HepG2 (cell line): ENCODE data around the gene TBX3. TPM values are rescaled to one million over a fixed set of nuclear protein-coding genes. Genes with fewer than 3 reads are reported as not detected.

Experiments
- ATAC-seq: fragments of 200-7000 bp; cut with Tn5 transposase; 3 replicates; pipeline ENCODE4 v1.9.1; 2020; ENCODE audit warnings: mild to moderate bottlenecking, moderate library complexity
- BruUV-seq: library from RNA; stranded (reverse); fragments of 400-500 nt; replicated peaks from 2 replicates; lab custom pipeline; 2021; lab: Mats Ljungman, UMichigan
- CTCF ChIA-PET: fragments of 300-600 bp; formaldehyde crosslinking; extraction: SDS; loops from one replicate; lab custom pipeline; 2021; ENCODE audit warnings: low total read pairs, inconsistent platforms, low intra/inter-chr PET ratio; lab: Yijun Ruan, JAX
- POLR2A ChIA-PET: fragments of 350-600 bp; sonication (Branson Sonifier 250); formaldehyde crosslinking; loops from one replicate; lab custom pipeline; 2020; ENCODE audit warnings: antibody characterized with exemption, inconsistent platforms; lab: Yijun Ruan, JAX
- DNase-seq: peaks from one replicate; pipeline ENCODE4 v3.0.0-alpha.2; 2015; ENCODE audit warnings: low spot score
- FAIRE-seq: peaks from 3 replicates; lab custom pipeline; 2011; peaks lifted over from hg19 to GRCh38; lab: Jason Lieb, UNC
- H2AFZ ChIP-seq: one replicate; pipeline ENCODE4 v1.6.1; 2011; ENCODE audit warnings: low read length, inconsistent platforms
- H3K27ac ChIP-seq: fragments of 300-600 bp; 3 replicates; pipeline ENCODE4 v1.8.0; 2011; ENCODE audit warnings: mixed run types, mild to moderate bottlenecking, mixed read lengths, low read length, inconsistent platforms; ENCODE audit not compliant: insufficient read depth; ENCODE audit errors: extremely low read length
- H3K27me3 ChIP-seq, 2 experiments: fragments of 200-600 bp in 1 of 2; 2 replicates in 1 of 2; 3 replicates in 1 of 2; pipeline versions ENCODE4 v1.6.0 to v1.8.0; 2011; ENCODE audit warnings: low read length in 2 of 2, mild to moderate bottlenecking in 2 of 2, moderate library complexity in 2 of 2, inconsistent platforms in 1 of 2; ENCODE audit not compliant: insufficient read depth in 2 of 2, control insufficient read depth in 1 of 2
- H3K36me3 ChIP-seq, 2 experiments: fragments of 200-600 bp in 1 of 2; replicated peaks in 1 of 2; 2 replicates in 1 of 2; 3 replicates in 1 of 2; pipeline versions ENCODE4 v1.5.1 to v1.8.0; 2011; ENCODE audit warnings: low read length in 2 of 2, inconsistent platforms in 1 of 2; ENCODE audit not compliant: insufficient read depth in 2 of 2, control insufficient read depth in 1 of 2
- H3K4me1 ChIP-seq: 2 replicates; pipeline ENCODE4 v1.5.1; 2012; ENCODE audit warnings: low read length, inconsistent platforms; ENCODE audit not compliant: insufficient read depth
- H3K4me2 ChIP-seq: 2 replicates; pipeline ENCODE4 v1.6.0; 2011; ENCODE audit warnings: low read depth, low read length, inconsistent platforms
- H3K4me3 ChIP-seq, 3 experiments: fragments of 200-600 bp in 1 of 3; sonication (generic), shearing (Covaris generic) in 1 of 3; replicated peaks in 1 of 3; 2 replicates each; pipeline ENCODE4 v1.5.1; 2011 to 2016; ENCODE audit warnings: low read length in 3 of 3, inconsistent platforms in 2 of 3, low read depth in 2 of 3, mild to moderate bottlenecking in 2 of 3, control low read depth in 1 of 3, mixed read lengths in 1 of 3; ENCODE audit not compliant: insufficient read depth in 1 of 3
- H3K79me2 ChIP-seq: one replicate; pipeline ENCODE4 v1.6.1; 2011; ENCODE audit warnings: low read length, inconsistent platforms; ENCODE audit not compliant: insufficient read depth
- H3K9ac ChIP-seq: 2 replicates; pipeline ENCODE4 v1.6.0; 2011; ENCODE audit warnings: mild to moderate bottlenecking, low read depth, low read length, inconsistent platforms; ENCODE audit not compliant: insufficient read depth
- H3K9me3 ChIP-seq: 2 replicates; pipeline ENCODE4 v1.5.1; 2012; ENCODE audit warnings: mild to moderate bottlenecking, low read length
- H4K20me1 ChIP-seq: 2 replicates; pipeline ENCODE4 v1.6.0; 2011; ENCODE audit warnings: inconsistent platforms, mild to moderate bottlenecking, low read length, moderate library complexity; ENCODE audit not compliant: insufficient read depth
- ARNT2 ChIP-seq: sonication (generic); formaldehyde crosslinking; IDR thresholded peaks from 2 replicates; pipeline ENCODE4 v1.8.0; 2022; ENCODE audit warnings: mild to moderate bottlenecking, low read depth, missing genetic modification reagents, moderate library complexity
- HBP1 ChIP-seq: IDR thresholded peaks from 2 replicates; pipeline ENCODE4 v1.6.1; 2016; ENCODE audit warnings: low read depth, control low read depth
- MEIS1 ChIP-seq: sonication (generic); formaldehyde crosslinking; IDR thresholded peaks from 2 replicates; pipeline ENCODE4 v1.9.0; 2021; ENCODE audit warnings: mild to moderate bottlenecking, missing genetic modification reagents, moderate library complexity, borderline replicate concordance
- PRMT3 ChIP-seq: sonication (generic); formaldehyde crosslinking; IDR thresholded peaks from 2 replicates; pipeline ENCODE4 v1.8.1; 2022; ENCODE audit warnings: low read depth, mild to moderate bottlenecking, moderate library complexity, missing genetic modification reagents, borderline replicate concordance
- ZBTB3 ChIP-seq: sonication (generic); formaldehyde crosslinking; IDR thresholded peaks from 2 replicates; pipeline ENCODE4 v1.4.0; 2020; ENCODE audit warnings: low read depth, mild to moderate bottlenecking, moderate library complexity, missing genetic modification reagents, borderline replicate concordance
- ZNF160 ChIP-seq: sonication (generic); formaldehyde crosslinking; IDR thresholded peaks from 2 replicates; pipeline ENCODE4 v1.8.0; 2022; ENCODE audit warnings: mild to moderate bottlenecking, inconsistent platforms, missing genetic modification reagents
- ZNF333 ChIP-seq: sonication (generic); formaldehyde crosslinking; IDR thresholded peaks from 2 replicates; pipeline ENCODE4 v1.4.0; 2020; ENCODE audit warnings: mild to moderate bottlenecking, missing genetic modification reagents, borderline replicate concordance
- ZNF337 ChIP-seq: sonication (generic); formaldehyde crosslinking; IDR thresholded peaks from 2 replicates; pipeline ENCODE4 v1.5.1; 2020; ENCODE audit warnings: missing genetic modification reagents, low read depth, mild to moderate bottlenecking, borderline replicate concordance
- ZNF503 ChIP-seq: sonication (generic); formaldehyde crosslinking; IDR thresholded peaks from 2 replicates; pipeline ENCODE4 v1.4.0; 2020; ENCODE audit warnings: missing genetic modification reagents
- in situ Hi-C: cut with HindIII; loops from 2 replicates; pipeline ENCODE4 v1.10.0; 2017; ENCODE audit warnings: low pct_unique_long_range_greater_than_20kb; ENCODE audit not compliant: extremely low pct_ligation_motif_present
- intact Hi-C: fragments of 100-400 bp; cut with micrococcal nuclease; formaldehyde crosslinking; loops from one replicate; pipeline ENCODE4 v1.10.0; 2022; ENCODE audit not compliant: unreplicated experiment
- polyA plus RNA-seq, 8 experiments: library from polyadenylated mRNA; depleted of rRNA in 3 of 8; stranded (reverse) in 7 of 8; unstranded in 1 of 8; fragments of >200 nt; fragmentation: Illumina TruSeq in 4 of 8; extraction: Trizol in 4 of 8; gene quantifications; 2 replicates each; pipeline versions ENCODE4 v1.2.1 to v1.2.3, GENCODE V29; 2011 to 2016; ENCODE audit warnings: low read depth in 4 of 8, missing spikeins in 1 of 8, mixed read lengths in 1 of 8; ENCODE audit not compliant: insufficient read depth in 1 of 8
- small RNA-seq, 3 experiments: library from RNA; depleted of rRNA; stranded (forward); fragments of <200 nt; gene quantifications; one replicate each; pipeline ENCODE3, GENCODE V24; 2012; ENCODE audit warnings: low read depth in 2 of 3, low replicate concordance in 1 of 3; ENCODE audit not compliant: insufficient read length in 3 of 3, insufficient read depth in 2 of 3
- total RNA-seq, 5 experiments: library from RNA; depleted of rRNA; stranded (reverse); fragments of >200 nt; fragmentation: Illumina TruSeq; extraction: Trizol; gene quantifications; 2 replicates each; pipeline ENCODE4 v1.2.3, GENCODE V29; 2016; ENCODE audit warnings: low read depth in 1 of 5

The TBX3 gene
- total and polyA plus RNA-seq, 2 of the 13 experiments (the other 11 are each of a cell fraction or from before 2014, with no cell fraction given), result 27.1 to 42.4 TPM

- no TSS peak for BruUV-seq
- no peak for ATAC-seq
- H3K9me3 ChIP-seq, result no peaks in the 10 kb centered on the region
- ChIA-PET CTCF (no interaction called here), POLR2A (interaction anchor here (0.9 kb wide), 1 partner anchor 32 kb away, joined by 3 read pairs; no protein-coding TSS in a partner anchor)
- H4K20me1 ChIP-seq, result no peaks in the 10 kb centered on the region
- H3K4me2 ChIP-seq, result no peak overlapping the region
- H3K4me1 ChIP-seq, result peaks cover 33% of the 10 kb centered on the region
- TF ChIP-seq ZBTB3 (CRISPR knock-in tag) (no peak), HBP1 (no peak), PRMT3 (no peak), ZNF160 (CRISPR knock-in tag) (no peak), ZNF503 (no peak), MEIS1 (CRISPR knock-in tag) (no peak), ARNT2 (CRISPR knock-in tag) (no peak), ZNF337 (CRISPR knock-in tag) (no peak), ZNF333 (CRISPR knock-in tag) (no peak)
- no peaks in the 10 kb centered on the region for H3K27me3 ChIP-seq
- intact Hi-C loops (loop anchor here (2.0 kb wide), 1 partner anchor 45 kb away; no protein-coding TSS in a partner anchor), in situ Hi-C loops (loop anchor here (10.0 kb wide), 1 partner anchor 1131 kb away; no protein-coding TSS in a partner anchor)
- no peak for DNase-seq
- H3K36me3 ChIP-seq, result no peaks in the 10 kb centered on the region
- no peaks in the 10 kb centered on the region for H3K79me2 ChIP-seq
- FAIRE-seq, result no peak
- H3K9ac ChIP-seq, result no peak overlapping the region
- H3K4me3 ChIP-seq, result no peak overlapping the region
- H2AFZ ChIP-seq, result no peak overlapping the region
- H3K27ac ChIP-seq, result no peak overlapping the region
Measured at GRCh38 chr12:114623737-114624136, 60.2 kb downstream of the TBX3 start.

Small RNA genes lying within 50 kb of the gene (small RNA-seq; reads per million reads assigned to genes)
- 0 reads per million in 3 experiments for gene RF00019
